ENCODE measurements around the gene SLC22A31.

Gene SLC22A31

DNA sequence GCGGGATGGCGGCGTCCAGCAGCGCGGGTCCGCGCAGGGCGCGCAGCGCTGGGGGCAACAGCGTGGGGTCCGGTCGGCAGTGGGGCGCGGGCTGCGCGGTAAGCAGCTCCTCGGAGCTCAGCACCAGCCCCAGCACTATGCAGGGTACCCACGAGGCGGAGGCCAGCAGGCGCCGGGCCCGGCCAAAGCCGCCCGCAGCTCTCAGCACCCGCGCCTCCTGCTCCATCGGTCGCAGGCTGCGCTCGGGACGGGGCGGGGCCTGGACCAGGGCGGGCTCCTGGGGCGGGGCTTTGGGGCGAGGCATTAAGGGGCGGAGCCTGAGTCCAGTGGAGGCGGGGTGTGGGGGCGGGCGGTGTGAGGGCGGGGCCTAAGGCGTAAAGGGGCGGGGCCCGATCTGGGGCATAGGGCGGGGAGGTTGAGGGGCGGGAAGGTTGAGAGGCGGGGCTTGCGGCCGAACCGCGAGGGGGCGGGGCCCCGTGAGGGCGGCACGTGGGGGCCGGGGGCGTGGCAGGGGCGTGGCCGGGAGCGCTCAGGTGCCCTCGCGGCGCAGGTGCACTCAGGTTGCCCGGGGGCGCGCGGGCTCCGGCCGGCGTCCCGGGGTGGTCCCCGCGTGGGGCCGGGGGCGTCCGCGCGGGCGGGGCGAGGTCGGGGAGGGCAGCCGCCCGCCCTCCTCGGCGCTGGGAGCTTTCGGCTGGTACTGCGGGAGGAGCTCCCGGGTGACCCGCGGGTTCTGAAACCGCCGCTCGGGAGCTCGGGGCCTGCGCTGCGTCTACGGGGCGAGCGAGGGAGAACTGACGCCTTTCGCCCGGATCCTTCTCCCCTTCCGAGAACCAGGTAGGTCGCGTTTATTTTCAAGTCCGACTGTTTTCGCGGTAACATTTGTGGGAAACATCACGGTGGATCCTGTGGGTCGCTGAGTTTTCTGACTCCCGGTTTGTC, 1.4 kb upstream of the SLC22A31 start:
- Histone ChIP-seq H3K9me3 (no peaks in the 10 kb centered on the region), H3K4me3 (ENCODE audit: low read depth in 1 of 2, low read length in 1 of 2) (peak overlapping the region; percentile 45 to 54), H3K4me1 (ENCODE audit: control insufficient read depth in 1 of 2, insufficient read depth in 1 of 2, low read depth in 1 of 2, low read length in 1 of 2) (peaks cover 21 to 28% of the 10 kb centered on the region in 2 experiments), H3K36me3 (no peaks in the 10 kb centered on the region), H3K27ac (no peak overlapping the region), H3K27me3 (peaks cover 82% of the 10 kb centered on the region)
- TF ChIP-seq, protein P1, sequence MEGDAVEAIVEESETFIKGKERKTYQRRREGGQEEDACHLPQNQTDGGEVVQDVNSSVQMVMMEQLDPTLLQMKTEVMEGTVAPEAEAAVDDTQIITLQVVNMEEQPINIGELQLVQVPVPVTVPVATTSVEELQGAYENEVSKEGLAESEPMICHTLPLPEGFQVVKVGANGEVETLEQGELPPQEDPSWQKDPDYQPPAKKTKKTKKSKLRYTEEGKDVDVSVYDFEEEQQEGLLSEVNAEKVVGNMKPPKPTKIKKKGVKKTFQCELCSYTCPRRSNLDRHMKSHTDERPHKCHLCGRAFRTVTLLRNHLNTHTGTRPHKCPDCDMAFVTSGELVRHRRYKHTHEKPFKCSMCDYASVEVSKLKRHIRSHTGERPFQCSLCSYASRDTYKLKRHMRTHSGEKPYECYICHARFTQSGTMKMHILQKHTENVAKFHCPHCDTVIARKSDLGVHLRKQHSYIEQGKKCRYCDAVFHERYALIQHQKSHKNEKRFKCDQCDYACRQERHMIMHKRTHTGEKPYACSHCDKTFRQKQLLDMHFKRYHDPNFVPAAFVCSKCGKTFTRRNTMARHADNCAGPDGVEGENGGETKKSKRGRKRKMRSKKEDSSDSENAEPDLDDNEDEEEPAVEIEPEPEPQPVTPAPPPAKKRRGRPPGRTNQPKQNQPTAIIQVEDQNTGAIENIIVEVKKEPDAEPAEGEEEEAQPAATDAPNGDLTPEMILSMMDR (IDR thresholded peaks at IDR 0.05) = no peak

DNA sequence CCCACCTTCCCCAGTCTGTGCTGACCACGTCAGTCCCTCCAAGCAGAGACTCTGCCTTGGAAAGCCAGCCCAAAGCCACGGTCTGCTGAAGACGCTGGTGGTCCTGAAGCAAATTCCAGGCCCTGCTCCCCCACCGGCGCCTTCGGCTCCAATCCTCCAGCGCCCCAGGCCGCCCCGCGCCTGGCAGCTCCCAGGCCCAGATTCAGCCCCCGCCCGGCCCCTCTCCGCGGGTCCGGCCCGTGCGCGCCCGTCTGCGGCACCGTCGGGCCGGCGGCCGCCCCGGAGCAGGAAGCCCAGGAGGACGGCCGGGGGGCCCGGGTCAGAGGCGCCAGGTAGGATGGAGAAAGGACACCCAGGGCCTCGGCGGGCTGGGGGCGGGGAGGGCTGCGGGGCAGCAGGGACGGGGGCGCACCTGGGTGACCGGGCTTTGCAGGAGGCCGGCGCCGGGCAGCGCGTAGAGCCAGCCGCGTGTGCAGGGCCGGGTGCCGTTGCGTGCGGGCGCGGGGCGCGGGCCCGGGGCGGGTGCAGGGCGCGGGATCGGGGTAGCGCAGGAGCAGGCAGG, 594 bp upstream of the SLC22A31 start:
- peaks cover 21 to 28% of the 10 kb centered on the region in 2 experiments for H3K4me1 ChIP-seq (ENCODE audit: control insufficient read depth in 1 of 2, insufficient read depth in 1 of 2, low read depth in 1 of 2, low read length in 1 of 2)
- peak overlapping the region; percentile 35 to 47 for H3K4me3 ChIP-seq (ENCODE audit: low read depth in 1 of 2, low read length in 1 of 2)
- H3K27me3 ChIP-seq = peaks cover 75% of the 10 kb centered on the region
- H3K9me3 ChIP-seq = no peaks in the 10 kb centered on the region
- TF ChIP-seq, protein P1 (IDR thresholded peaks at IDR 0.05) = no peak
- H3K27ac ChIP-seq = no peak overlapping the region
- no peaks in the 10 kb centered on the region for H3K36me3 ChIP-seq

DNA sequence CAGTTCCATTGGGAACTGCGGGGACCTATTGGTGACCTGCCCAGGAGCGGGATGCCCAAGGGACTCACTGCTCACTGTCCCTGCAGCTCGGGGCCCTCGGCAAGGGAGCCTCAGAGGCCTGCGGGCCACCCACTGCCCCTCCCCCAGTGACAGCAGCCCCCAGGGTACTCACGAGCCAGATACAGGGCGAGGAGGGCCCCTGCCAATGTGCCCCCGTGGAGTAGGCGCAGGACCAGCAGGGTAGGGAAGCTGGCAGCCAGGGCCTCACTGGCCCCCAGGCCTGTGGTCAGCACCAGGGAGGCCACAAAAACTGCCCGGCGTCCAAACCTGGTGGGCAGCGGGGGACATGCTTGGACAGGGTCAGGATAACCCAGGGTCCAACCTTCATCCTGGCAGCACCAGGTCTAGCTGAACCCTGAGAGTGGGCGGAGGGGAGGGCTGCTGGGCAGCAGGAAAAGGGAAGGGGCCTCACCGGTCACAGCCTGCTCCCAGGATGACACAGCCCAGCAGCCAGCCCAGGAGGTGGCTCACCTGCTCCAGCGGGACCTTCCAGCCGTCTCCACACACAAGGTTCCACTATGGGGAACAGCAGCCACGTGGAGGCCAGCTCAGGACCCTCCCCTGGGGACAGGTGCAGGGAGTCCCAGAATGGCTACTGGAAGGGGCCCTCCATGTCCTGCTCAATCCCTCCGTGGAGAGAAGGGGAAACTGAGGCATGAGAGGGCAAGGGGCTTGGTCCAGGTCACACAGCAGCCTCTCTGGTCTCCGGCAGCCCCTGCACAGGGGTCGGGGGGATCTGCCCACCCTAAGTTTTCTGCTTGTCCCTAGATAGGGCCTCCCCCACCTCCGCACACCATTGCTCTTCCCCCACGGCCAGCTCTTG, 855 bp downstream of the SLC22A31 start:
- H3K4me1 ChIP-seq (ENCODE audit: control insufficient read depth in 1 of 2, insufficient read depth in 1 of 2, low read depth in 1 of 2, low read length in 1 of 2) = peaks cover 21 to 28% of the 10 kb centered on the region in 2 experiments
- peaks cover 75% of the 10 kb centered on the region for H3K27me3 ChIP-seq
- H3K9me3 ChIP-seq = no peaks in the 10 kb centered on the region
- no peak overlapping the region for H3K4me3 ChIP-seq (ENCODE audit: low read depth in 1 of 2, low read length in 1 of 2)
- TF ChIP-seq, protein P1 (IDR thresholded peaks at IDR 0.05) = no peak
- H3K36me3 ChIP-seq = no peaks in the 10 kb centered on the region
- H3K27ac ChIP-seq = no peak overlapping the region

DNA sequence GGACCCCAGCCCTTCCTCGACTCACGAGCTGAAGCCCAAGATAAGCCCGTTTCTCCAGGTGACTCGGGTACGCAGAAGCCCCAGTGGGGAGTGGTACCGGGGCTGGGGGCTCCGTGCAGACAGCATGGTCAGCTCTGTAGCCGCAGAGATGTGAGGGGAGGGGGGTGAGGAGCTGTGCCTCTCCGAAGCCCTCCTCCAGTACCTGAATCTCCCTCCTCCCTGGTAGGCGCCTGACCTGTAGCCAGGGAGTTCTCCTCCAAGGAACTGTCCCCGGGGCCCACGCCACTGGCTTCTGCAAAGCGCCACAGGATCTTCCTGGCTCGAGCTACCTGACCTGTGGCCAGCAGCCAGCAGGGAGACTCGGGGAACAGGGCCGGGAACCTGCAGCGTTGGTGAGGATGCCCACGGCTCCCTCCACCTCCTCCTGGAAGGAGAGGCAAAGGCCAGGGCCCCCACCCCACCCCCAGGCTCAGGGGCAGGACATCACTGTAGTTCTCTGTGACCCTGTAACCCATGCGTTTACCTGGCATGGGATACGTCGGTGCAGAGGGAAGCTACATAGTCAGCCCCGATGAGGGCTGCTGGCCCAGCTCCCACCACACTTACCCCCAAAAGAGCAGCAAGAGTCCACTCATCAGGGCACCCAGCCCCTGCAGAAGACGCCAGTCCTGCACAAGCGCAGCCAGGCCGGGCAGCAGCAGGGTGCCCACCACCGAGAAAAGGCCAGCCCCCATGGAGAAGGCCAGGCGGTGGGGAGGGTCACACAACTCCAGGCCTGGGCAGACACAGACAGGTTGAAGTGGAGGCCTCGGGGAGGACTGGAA, 1.7 kb downstream of the SLC22A31 start:
- H3K27me3 ChIP-seq = peaks cover 75% of the 10 kb centered on the region

More for the DNA sequence above, 1.7 kb downstream of the SLC22A31 start:
- Histone ChIP-seq H3K4me3 (ENCODE audit: low read depth in 1 of 2, low read length in 1 of 2) (no peak overlapping the region), H3K9me3 (no peaks in the 10 kb centered on the region), H3K27ac (no peak overlapping the region), H3K4me1 (ENCODE audit: control insufficient read depth in 1 of 2, insufficient read depth in 1 of 2, low read depth in 1 of 2, low read length in 1 of 2) (peaks cover 21 to 28% of the 10 kb centered on the region in 2 experiments), H3K36me3 (no peaks in the 10 kb centered on the region)
- TF ChIP-seq, protein P1 (IDR thresholded peaks at IDR 0.05) = no peak
